ENCODE results near the gene RANGRF.

Gene RANGRF

GRCh38 chr17:8315764-8316217 is 27.3 kb downstream of the RANGRF start:
- no peak overlapping the region for H3K27ac ChIP-seq
- TF ChIP-seq ZFX (IDR thresholded peaks at IDR 0.05; ENCODE audit: borderline replicate concordance) = no peak
- TF ChIP-seq, protein P1, sequence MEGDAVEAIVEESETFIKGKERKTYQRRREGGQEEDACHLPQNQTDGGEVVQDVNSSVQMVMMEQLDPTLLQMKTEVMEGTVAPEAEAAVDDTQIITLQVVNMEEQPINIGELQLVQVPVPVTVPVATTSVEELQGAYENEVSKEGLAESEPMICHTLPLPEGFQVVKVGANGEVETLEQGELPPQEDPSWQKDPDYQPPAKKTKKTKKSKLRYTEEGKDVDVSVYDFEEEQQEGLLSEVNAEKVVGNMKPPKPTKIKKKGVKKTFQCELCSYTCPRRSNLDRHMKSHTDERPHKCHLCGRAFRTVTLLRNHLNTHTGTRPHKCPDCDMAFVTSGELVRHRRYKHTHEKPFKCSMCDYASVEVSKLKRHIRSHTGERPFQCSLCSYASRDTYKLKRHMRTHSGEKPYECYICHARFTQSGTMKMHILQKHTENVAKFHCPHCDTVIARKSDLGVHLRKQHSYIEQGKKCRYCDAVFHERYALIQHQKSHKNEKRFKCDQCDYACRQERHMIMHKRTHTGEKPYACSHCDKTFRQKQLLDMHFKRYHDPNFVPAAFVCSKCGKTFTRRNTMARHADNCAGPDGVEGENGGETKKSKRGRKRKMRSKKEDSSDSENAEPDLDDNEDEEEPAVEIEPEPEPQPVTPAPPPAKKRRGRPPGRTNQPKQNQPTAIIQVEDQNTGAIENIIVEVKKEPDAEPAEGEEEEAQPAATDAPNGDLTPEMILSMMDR (IDR thresholded peaks at IDR 0.05) = no peak

GRCh38 chr17:8318010-8318935 is 29.8 kb downstream of the RANGRF start:
- no peak overlapping the region for H3K27ac ChIP-seq

DNA sequence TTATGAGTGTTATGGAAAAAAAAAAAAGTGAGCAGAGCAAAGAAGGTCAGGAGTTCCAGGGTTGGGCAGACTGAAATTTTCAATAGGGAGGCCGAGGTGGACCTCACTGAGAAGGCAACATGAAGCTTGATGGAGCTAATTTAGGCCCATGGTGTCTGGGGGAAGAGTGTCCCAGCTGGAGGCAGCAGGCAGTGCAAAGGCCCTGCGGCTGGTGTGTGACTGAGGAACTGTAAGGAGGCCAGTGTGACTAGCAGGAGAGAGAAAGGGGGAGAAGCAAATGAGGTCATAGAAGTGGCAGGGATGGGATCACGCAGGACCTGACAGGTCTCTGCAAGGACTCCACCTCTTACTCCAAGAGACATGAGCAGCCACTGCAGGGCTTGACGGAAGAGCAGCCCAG is 31.8 kb downstream of the RANGRF start:
- TF ChIP-seq ZFX (IDR thresholded peaks at IDR 0.05; ENCODE audit: borderline replicate concordance) = no peak
- TF ChIP-seq, protein P1 (IDR thresholded peaks at IDR 0.05) = no peak
- no peak overlapping the region for H3K27ac ChIP-seq

More at GRCh38 chr17:8318010-8318935, 29.8 kb downstream of the RANGRF start:
- TF ChIP-seq ZFX (IDR thresholded peaks at IDR 0.05; ENCODE audit: borderline replicate concordance) = no peak
- TF ChIP-seq, protein P1 (IDR thresholded peaks at IDR 0.05) = no peak

GRCh38 chr17:8320990-8321389 is 32.5 kb downstream of the RANGRF start:
- H3K27ac ChIP-seq = no peak overlapping the region
- TF ChIP-seq, protein P1 (IDR thresholded peaks at IDR 0.05) = no peak
- no peak for TF ChIP-seq ZFX (IDR thresholded peaks at IDR 0.05; ENCODE audit: borderline replicate concordance)

- TF ChIP-seq ZFX (IDR thresholded peaks at IDR 0.05; ENCODE audit: borderline replicate concordance) = no peak
- TF ChIP-seq, protein P1 (IDR thresholded peaks at IDR 0.05) = no peak
- no peak overlapping the region for H3K27ac ChIP-seq
Observed at GRCh38 chr17:8322061-8322460, 33.6 kb downstream of the RANGRF start.

DNA sequence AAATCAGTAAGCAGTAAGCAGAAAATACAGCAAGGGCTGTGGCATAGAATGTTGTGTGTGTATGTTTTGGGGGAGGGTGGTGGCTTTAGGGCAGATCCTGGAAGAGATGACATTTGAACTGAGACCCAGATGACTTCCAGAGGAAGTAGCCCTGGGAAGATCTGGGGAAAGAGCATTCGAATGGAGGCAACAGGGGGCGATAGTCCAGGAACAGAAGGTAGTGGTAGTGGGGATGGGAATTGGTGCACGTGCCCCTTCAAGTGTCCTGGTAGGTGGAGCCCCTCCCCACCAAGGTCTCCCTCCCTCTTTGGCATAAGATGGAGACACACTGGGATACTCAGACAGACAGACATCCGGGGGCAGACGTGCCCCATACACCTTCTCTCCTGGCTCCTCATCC is 35.7 kb downstream of the RANGRF start:
- H3K27ac ChIP-seq = no peak overlapping the region
- TF ChIP-seq ZFX (IDR thresholded peaks at IDR 0.05; ENCODE audit: borderline replicate concordance) = no peak
- TF ChIP-seq, protein P1 (IDR thresholded peaks at IDR 0.05) = no peak

DNA sequence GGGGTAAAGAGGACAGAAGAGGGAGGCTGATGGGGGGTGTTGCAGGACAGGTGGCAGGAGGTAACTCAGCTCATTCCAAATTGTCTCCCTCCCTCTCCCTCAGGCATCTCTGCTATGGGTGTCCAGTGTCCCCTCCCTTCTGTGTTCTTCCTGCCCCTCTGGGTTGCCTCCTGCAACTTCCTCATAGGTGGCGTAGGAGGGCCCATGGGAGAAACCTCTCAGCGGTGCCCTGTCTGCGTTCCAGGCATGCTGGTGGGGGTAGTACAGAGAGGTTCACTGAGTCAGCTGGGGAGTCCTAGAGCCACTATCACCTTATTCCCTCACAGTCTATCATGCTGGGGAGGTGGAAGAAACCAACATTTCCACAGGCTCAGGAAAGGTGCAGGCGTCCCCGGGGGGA is 36.5 kb downstream of the RANGRF start:
- TF ChIP-seq ZFX (IDR thresholded peaks at IDR 0.05; ENCODE audit: borderline replicate concordance) = no peak
- TF ChIP-seq, protein P1 (IDR thresholded peaks at IDR 0.05) = no peak
- H3K27ac ChIP-seq = no peak overlapping the region
